ENCODE measurements around the gene PCYT2.

Gene PCYT2

GRCh38 chr17:81877569-81877968, 33.6 kb downstream of the PCYT2 start:
- no peak for DNase-seq (ENCODE audit: low read depth, low spot score)

GRCh38 chr17:81871387-81872230, 39.6 kb downstream of the PCYT2 start:
- DNase-seq (ENCODE audit: low read depth, low spot score): no peak

GRCh38 chr17:81870981-81871386, 40.2 kb downstream of the PCYT2 start, which contains the start of gene ARHGDIA:
Gene ARHGDIA, minus strand, starts transcription at chr17:81871337. Its CDS starts 1,407 bp downstream, at chr17:81869930.
- DNase-seq (ENCODE audit: low read depth, low spot score): no peak

- no peak for DNase-seq (ENCODE audit: low read depth, low spot score)
These were observed 40.8 kb downstream of the PCYT2 start for GRCh38 chr17:81870131-81870980.

- no peak for DNase-seq (ENCODE audit: low read depth, low spot score)
These were observed 41.7 kb downstream of the PCYT2 start for GRCh38 chr17:81869221-81870130.

- no peak for DNase-seq (ENCODE audit: low read depth, low spot score)
These were observed 42.5 kb downstream of the PCYT2 start for GRCh38 chr17:81868674-81869220.

- no peak for DNase-seq (ENCODE audit: low read depth, low spot score)
These were observed 43.1 kb downstream of the PCYT2 start for GRCh38 chr17:81867991-81868673.

GRCh38 chr17:81867170-81867990, 43.8 kb downstream of the PCYT2 start:
- no peak for DNase-seq (ENCODE audit: low read depth, low spot score)

GRCh38 chr17:81866440-81867169, 44.6 kb downstream of the PCYT2 start:
- DNase-seq (ENCODE audit: low read depth, low spot score): no peak

GRCh38 chr17:81865733-81866439, 45.3 kb downstream of the PCYT2 start:
- DNase-seq (ENCODE audit: low read depth, low spot score): no peak

GRCh38 chr17:81865358-81865732, 45.9 kb downstream of the PCYT2 start:
- DNase-seq (ENCODE audit: low read depth, low spot score): no peak

GRCh38 chr17:81863833-81864768, 47.1 kb downstream of the PCYT2 start:
- DNase-seq (ENCODE audit: low read depth, low spot score): no peak

- no peak for DNase-seq (ENCODE audit: low read depth, low spot score)
These were observed 48.0 kb downstream of the PCYT2 start for GRCh38 chr17:81863123-81863675.

- DNase-seq (ENCODE audit: low read depth, low spot score): peak; percentile 100
These were observed 50.2 kb downstream of the PCYT2 start for GRCh38 chr17:81860756-81861568.

- no peak for DNase-seq (ENCODE audit: low read depth, low spot score)
These were observed 51.1 kb downstream of the PCYT2 start, which contains the start of gene P4HB for GRCh38 chr17:81859906-81860755. Gene P4HB, minus strand, starts transcription at chr17:81860535. Its CDS starts 64 bp downstream, at chr17:81860471.

All from smooth muscle cell of the brain vasculature (primary cell).